Calu3 (cell line): ENCODE measurements around the gene AGAP9. TPM values are rescaled to one million over a fixed set of nuclear protein-coding genes. Genes with fewer than 3 reads are reported as not detected.
"Not testable (repeated sequence)": the region's sequence is repeated elsewhere in the genome, so short reads cannot be mapped to it uniquely, and the experiment has no call there.

Source experiments
- BruUV-seq: library from RNA; stranded (reverse); fragments of 400-500 nt; replicated peaks from 2 replicates; lab custom pipeline; 2021; lab: Mats Ljungman, UMichigan
- CTCF ChIA-PET: fragments of 300-600 bp; sonication (Branson Sonifier 250); formaldehyde crosslinking; loops from one replicate; lab custom pipeline; 2022; ENCODE audit warnings: antibody characterized with exemption; lab: Charles Lee
- DNase-seq: peaks from one replicate; pipeline ENCODE4 v3.0.0; 2022
- H3K27ac Mint-ChIP-seq: one replicate; pipeline ENCODE4 v1.8.0; 2022; ENCODE audit warnings: mixed read lengths; ENCODE audit not compliant: unreplicated experiment
- H3K27me3 Mint-ChIP-seq: one replicate; pipeline ENCODE4 v1.8.0; 2022; ENCODE audit warnings: mixed read lengths; ENCODE audit not compliant: unreplicated experiment
- H3K36me3 Mint-ChIP-seq: one replicate; pipeline ENCODE4 v1.8.0; 2022; ENCODE audit warnings: mild to moderate bottlenecking, moderate library complexity, mixed read lengths; ENCODE audit not compliant: insufficient read depth, unreplicated experiment
- H3K4me1 Mint-ChIP-seq: one replicate; pipeline ENCODE4 v1.8.0; 2022; ENCODE audit warnings: mild to moderate bottlenecking, low read depth, mixed read lengths; ENCODE audit not compliant: unreplicated experiment
- H3K4me3 Mint-ChIP-seq: one replicate; pipeline ENCODE4 v1.8.0; 2022; ENCODE audit warnings: mild to moderate bottlenecking, low read depth, moderate library complexity, mixed read lengths; ENCODE audit not compliant: unreplicated experiment
- H3K9me3 Mint-ChIP-seq: one replicate; pipeline ENCODE4 v1.8.0; 2022; ENCODE audit warnings: low read depth, mixed read lengths; ENCODE audit not compliant: unreplicated experiment
- intact Hi-C: fragments of 100-400 bp; cut with micrococcal nuclease; formaldehyde crosslinking; loops from one replicate; pipeline ENCODE4 v1.10.0; 2022; ENCODE audit not compliant: unreplicated experiment
- total RNA-seq: library from RNA; stranded (reverse); gene quantifications from 2 replicates; pipeline ENCODE4 v1.2.3, GENCODE V29; 2022
- TF ChIP-seq, protein P1 (sequence below): fragments of 200-600 bp; IDR thresholded peaks from one replicate; pipeline ENCODE4 v1.8.0; 2022; ENCODE audit warnings: antibody characterized with exemption; ENCODE audit not compliant: unreplicated experiment

Gene AGAP9
- total RNA-seq, 1 experiment from 2014 or later: 17.6 TPM

DNA sequence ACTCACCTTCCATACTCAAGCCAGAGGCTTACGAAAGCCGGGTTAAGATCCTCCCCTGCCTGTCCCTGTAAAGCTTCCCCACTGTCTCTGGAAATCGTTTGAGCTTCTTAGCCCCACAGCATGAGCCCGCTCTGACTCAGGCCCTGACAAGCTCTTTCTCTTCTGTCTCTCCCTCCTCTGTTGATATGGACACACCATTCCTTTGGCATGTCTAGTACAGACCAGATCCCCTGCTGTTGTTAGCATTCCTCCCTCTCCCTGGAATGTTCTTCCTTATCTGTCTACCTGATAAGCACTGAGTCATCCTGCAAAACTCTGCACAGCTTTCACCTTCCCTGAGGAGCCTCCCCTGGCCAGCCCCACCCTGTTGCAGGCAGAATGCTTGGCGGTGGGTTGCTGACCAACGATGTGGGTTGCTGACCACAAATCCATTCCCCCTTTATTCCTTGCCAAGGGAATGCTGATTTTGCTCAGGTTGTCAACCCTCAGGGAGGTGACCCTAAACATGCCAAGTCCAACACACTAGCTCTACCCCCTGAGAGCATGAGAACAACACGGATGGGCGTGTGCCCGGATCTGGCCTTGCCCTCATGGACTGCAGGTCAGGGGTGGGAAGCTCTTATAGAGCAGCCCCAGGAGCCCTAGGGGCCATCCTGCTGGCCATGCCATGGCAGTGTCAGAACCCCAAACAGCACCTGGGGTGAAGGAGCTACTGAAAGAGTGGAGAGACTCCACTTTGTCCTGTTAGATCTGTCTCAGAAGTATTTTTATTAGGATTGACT, 60.7 kb downstream of the AGAP9 start:
- CTCF ChIA-PET, H3K36me3 Mint-ChIP-seq, DNase-seq, BruUV-seq, intact Hi-C loops, H3K4me3 Mint-ChIP-seq, H3K27ac Mint-ChIP-seq, H3K27me3 Mint-ChIP-seq, H3K9me3 Mint-ChIP-seq: not testable (repeated sequence)
- H3K4me1 Mint-ChIP-seq: peaks cover 27% of the 10 kb centered on the region

DNA sequence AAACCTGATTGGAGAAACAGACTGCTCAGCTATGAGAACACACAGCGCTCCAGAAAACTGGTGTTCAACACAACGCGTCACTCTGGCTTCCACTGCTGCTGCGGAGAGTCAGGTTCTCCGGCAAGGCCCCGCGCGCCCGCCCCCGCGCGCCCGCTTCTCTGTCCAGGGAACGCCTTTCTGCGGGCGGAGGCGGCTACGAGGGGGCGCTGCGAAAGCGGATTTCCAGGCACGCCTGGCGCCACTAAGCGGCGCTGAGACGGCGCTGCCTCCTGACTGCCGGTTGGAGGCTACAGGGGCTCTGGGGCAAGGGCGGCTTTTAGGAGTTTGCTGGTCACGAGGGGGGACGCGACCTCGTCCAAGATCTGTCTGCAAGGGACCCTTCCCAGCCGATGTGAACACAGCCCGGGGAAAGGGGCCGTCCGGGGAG, 62.2 kb downstream of the AGAP9 start:
- CTCF ChIA-PET, intact Hi-C loops, H3K27me3 Mint-ChIP-seq, BruUV-seq, H3K9me3 Mint-ChIP-seq, H3K36me3 Mint-ChIP-seq: not testable (repeated sequence)
- Mint-ChIP-seq H3K4me1 (peaks cover 29% of the 10 kb centered on the region), H3K4me3 (peak overlapping the region; percentile 63), H3K27ac (peak overlapping the region; percentile 69)
- peak; percentile 26 for DNase-seq

DNA sequence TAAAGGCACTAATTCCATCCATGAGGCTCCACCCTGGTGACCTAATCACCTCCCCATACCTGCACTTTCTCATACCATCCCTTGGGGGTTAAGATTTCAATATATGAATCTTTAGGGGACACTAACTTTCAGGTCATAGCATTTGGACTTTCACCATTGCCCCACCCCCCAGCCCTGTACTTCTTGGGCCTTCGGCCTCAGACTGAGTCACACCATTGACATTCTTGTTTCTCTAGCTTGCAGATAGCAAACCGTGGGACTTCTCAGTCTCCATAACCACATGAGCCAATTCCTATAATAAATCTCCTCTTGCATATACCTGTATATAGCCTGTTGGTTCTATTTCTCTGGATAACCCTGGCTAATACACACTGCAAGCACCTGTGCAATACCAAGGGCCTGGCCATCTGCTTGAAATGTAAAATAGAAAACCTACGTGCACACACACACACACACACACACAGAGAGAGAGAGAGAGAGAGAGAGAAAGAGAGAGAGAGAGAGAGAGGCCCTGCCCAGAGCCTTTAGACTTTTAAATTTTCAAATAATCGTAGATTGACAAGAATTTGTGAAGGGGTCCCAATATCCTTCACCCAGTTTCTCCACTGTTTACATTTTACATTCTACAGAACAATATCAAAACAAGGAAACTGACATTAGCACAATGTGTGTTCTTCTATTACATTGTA, 64.8 kb downstream of the AGAP9 start:
- TF ChIP-seq, protein P1, sequence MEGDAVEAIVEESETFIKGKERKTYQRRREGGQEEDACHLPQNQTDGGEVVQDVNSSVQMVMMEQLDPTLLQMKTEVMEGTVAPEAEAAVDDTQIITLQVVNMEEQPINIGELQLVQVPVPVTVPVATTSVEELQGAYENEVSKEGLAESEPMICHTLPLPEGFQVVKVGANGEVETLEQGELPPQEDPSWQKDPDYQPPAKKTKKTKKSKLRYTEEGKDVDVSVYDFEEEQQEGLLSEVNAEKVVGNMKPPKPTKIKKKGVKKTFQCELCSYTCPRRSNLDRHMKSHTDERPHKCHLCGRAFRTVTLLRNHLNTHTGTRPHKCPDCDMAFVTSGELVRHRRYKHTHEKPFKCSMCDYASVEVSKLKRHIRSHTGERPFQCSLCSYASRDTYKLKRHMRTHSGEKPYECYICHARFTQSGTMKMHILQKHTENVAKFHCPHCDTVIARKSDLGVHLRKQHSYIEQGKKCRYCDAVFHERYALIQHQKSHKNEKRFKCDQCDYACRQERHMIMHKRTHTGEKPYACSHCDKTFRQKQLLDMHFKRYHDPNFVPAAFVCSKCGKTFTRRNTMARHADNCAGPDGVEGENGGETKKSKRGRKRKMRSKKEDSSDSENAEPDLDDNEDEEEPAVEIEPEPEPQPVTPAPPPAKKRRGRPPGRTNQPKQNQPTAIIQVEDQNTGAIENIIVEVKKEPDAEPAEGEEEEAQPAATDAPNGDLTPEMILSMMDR: no peak
- BruUV-seq: no TSS peak
- CTCF ChIA-PET: no interaction called here
- intact Hi-C loops: no loop called here
- H3K9me3 Mint-ChIP-seq: peaks cover 2% of the 10 kb centered on the region
- no peak for DNase-seq
- H3K27ac Mint-ChIP-seq: peak overlapping the region; percentile 41
- H3K4me3 Mint-ChIP-seq: no peak overlapping the region
- peaks cover 6% of the 10 kb centered on the region for H3K36me3 Mint-ChIP-seq
- peaks cover 29% of the 10 kb centered on the region for H3K4me1 Mint-ChIP-seq
- H3K27me3 Mint-ChIP-seq: peaks cover 21% of the 10 kb centered on the region

DNA sequence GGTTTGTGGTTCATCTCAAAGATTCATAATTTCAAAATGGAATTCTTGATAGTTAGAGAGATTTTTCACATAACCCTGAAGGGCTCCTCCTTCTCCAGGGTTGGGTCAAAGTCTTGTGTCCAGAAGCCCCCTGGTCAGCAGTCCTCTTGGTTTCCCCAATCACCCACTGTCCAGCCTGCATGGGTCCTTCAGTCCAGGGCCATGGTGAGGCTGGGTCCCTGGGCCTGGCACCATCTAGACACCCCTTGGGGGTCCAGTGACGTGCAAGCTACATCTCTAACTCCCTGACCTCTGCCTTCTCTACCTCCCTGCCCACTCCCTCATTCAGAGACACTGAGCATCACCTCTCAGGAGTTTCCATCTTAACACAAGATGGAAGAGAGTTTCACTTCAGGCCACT, 65.6 kb downstream of the AGAP9 start:
- TF ChIP-seq, protein P1: no peak
- Mint-ChIP-seq H3K27ac (no peak overlapping the region), H3K27me3 (peaks cover 29% of the 10 kb centered on the region), H3K36me3 (peaks cover 6% of the 10 kb centered on the region), H3K4me1 (peaks cover 29% of the 10 kb centered on the region), H3K4me3 (no peak overlapping the region), H3K9me3 (peaks cover 2% of the 10 kb centered on the region)
- intact Hi-C loops: no loop called here
- DNase-seq: no peak
- CTCF ChIA-PET: no interaction called here
- BruUV-seq: no TSS peak

DNA sequence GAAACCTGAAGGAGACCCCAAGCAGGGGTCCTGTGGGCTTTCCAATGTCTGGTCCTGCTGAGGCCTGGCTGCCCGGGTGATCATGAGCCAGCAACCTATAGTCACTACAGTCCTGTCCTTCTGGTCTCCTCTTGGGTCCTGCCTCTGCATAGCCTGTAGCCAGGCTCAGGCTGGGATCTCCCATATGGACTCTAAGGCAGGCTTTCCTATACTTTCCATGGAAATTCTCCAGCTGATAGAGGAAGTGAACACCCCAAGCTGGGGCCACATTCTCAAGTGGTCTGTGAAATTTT, 66.0 kb downstream of the AGAP9 start:
- no peak overlapping the region for H3K4me3 Mint-ChIP-seq
- intact Hi-C loops: no loop called here
- BruUV-seq: no TSS peak
- DNase-seq: no peak
- H3K4me1 Mint-ChIP-seq: peaks cover 29% of the 10 kb centered on the region
- peaks cover 2% of the 10 kb centered on the region for H3K9me3 Mint-ChIP-seq
- CTCF ChIA-PET: no interaction called here
- peaks cover 6% of the 10 kb centered on the region for H3K36me3 Mint-ChIP-seq
- peaks cover 31% of the 10 kb centered on the region for H3K27me3 Mint-ChIP-seq
- H3K27ac Mint-ChIP-seq: no peak overlapping the region
- TF ChIP-seq, protein P1: no peak
